ENCODE data around the gene DLGAP1. TPM values are rescaled to one million over a fixed set of nuclear protein-coding genes. Genes with fewer than 3 reads are reported as not detected.

Gene DLGAP1
- total RNA-seq, 1 donor from 2014 or later: 18.5 TPM

- no peak overlapping the region for H2AFZ ChIP-seq (replicated peaks)
- DNase-seq (ENCODE audit: low spot score): no peak
- Mint-ChIP-seq H3K27me3 (ENCODE audit: insufficient read depth, low read depth) (no peaks in the 10 kb centered on the region), H3K4me3 (no peak overlapping the region), H3K9me3 (no peaks in the 10 kb centered on the region), H3K36me3 (no peaks in the 10 kb centered on the region), H3K4me1 (peaks cover 2% of the 10 kb centered on the region), H3K27ac (no peak overlapping the region)
- no peaks in the 10 kb centered on the region for H4K20me1 ChIP-seq (ENCODE audit: low read depth)
- H3K27me3 ChIP-seq: no peaks in the 10 kb centered on the region
- H3K79me2 ChIP-seq (ENCODE audit: low read depth): no peaks in the 10 kb centered on the region
- no peak overlapping the region for H3K27ac ChIP-seq
- H3K4me3 ChIP-seq: no peak overlapping the region
- no peak overlapping the region for H3K4me2 ChIP-seq
- H3K9me3 ChIP-seq (ENCODE audit: low read depth): no peaks in the 10 kb centered on the region
- peaks cover 6% of the 10 kb centered on the region for H3F3A ChIP-seq (ENCODE audit: low read depth)
- H3K9ac ChIP-seq: no peak overlapping the region
- TF ChIP-seq EZH2phosphoT487 (IDR thresholded peaks at IDR 0.05) (no peak), CTCF (IDR thresholded peaks at IDR 0.05) (no peak), EZH2 (IDR thresholded peaks at IDR 0.05) (no peak)
- no peaks in the 10 kb centered on the region for H3K36me3 ChIP-seq
- peaks cover 8% of the 10 kb centered on the region for H3K4me1 ChIP-seq
These were observed 250.7 kb downstream of the DLGAP1 start for GRCh38 chr18:4204438-4204720.

- Histone ChIP-seq H3K4me1 (peaks cover 8% of the 10 kb centered on the region), H3K27ac (no peak overlapping the region), H3K9ac (no peak overlapping the region), H4K20me1 (ENCODE audit: low read depth) (no peaks in the 10 kb centered on the region), H3K27me3 (no peaks in the 10 kb centered on the region), H3K4me3 (no peak overlapping the region), H2AFZ (replicated peaks) (no peak overlapping the region), H3K79me2 (ENCODE audit: low read depth) (no peaks in the 10 kb centered on the region), H3F3A (ENCODE audit: low read depth) (peaks cover 6% of the 10 kb centered on the region), H3K4me2 (no peak overlapping the region), H3K36me3 (no peaks in the 10 kb centered on the region), H3K9me3 (ENCODE audit: low read depth) (no peaks in the 10 kb centered on the region)
- Mint-ChIP-seq H3K27me3 (ENCODE audit: insufficient read depth, low read depth) (no peaks in the 10 kb centered on the region), H3K4me3 (no peak overlapping the region), H3K9me3 (no peaks in the 10 kb centered on the region), H3K4me1 (peaks cover 4% of the 10 kb centered on the region), H3K27ac (no peak overlapping the region), H3K36me3 (no peaks in the 10 kb centered on the region)
- DNase-seq (ENCODE audit: low spot score): no peak
- TF ChIP-seq EZH2phosphoT487 (IDR thresholded peaks at IDR 0.05): no peak
- TF ChIP-seq CTCF (IDR thresholded peaks at IDR 0.05): no peak
- TF ChIP-seq EZH2 (IDR thresholded peaks at IDR 0.05): no peak
These were observed 251.3 kb downstream of the DLGAP1 start for GRCh38 chr18:4203568-4204437.

- Histone ChIP-seq H3K27me3 (no peaks in the 10 kb centered on the region), H3K4me1 (peaks cover 6% of the 10 kb centered on the region), H3K4me3 (no peak overlapping the region), H3K36me3 (no peaks in the 10 kb centered on the region), H3K79me2 (ENCODE audit: low read depth) (no peaks in the 10 kb centered on the region), H3K9me3 (ENCODE audit: low read depth) (no peaks in the 10 kb centered on the region), H3K4me2 (no peak overlapping the region), H3K9ac (no peak overlapping the region), H2AFZ (replicated peaks) (no peak overlapping the region), H3K27ac (no peak overlapping the region), H4K20me1 (ENCODE audit: low read depth) (no peaks in the 10 kb centered on the region), H3F3A (ENCODE audit: low read depth) (no peaks in the 10 kb centered on the region)
- H3K4me3 Mint-ChIP-seq: no peak overlapping the region
- DNase-seq (ENCODE audit: low spot score): no peak
- no peak overlapping the region for H3K27ac Mint-ChIP-seq
- TF ChIP-seq CTCF (IDR thresholded peaks at IDR 0.05): no peak
- no peak for TF ChIP-seq EZH2phosphoT487 (IDR thresholded peaks at IDR 0.05)
- TF ChIP-seq EZH2 (IDR thresholded peaks at IDR 0.05): no peak
- peaks cover 2% of the 10 kb centered on the region for H3K27me3 Mint-ChIP-seq (ENCODE audit: insufficient read depth, low read depth)
- H3K4me1 Mint-ChIP-seq: peaks cover 17% of the 10 kb centered on the region
- H3K36me3 Mint-ChIP-seq: no peaks in the 10 kb centered on the region
- no peaks in the 10 kb centered on the region for H3K9me3 Mint-ChIP-seq
These were observed 254.7 kb downstream of the DLGAP1 start for GRCh38 chr18:4200399-4200798.
